MCF 10A (cell line): Measurements from ENCODE around the gene MAN2A2. TPM values are rescaled to one million over a fixed set of nuclear protein-coding genes. Genes with fewer than 3 reads are reported as not detected.
A peak's percentile ranks its signal among the peaks of the same experiment; 100 is the strongest.
"Not testable (repeated sequence)": the region's sequence is repeated elsewhere in the genome, so short reads cannot be mapped to it uniquely, and the experiment has no call there.

ENCODE experiments used
- BruUV-seq: library from RNA; stranded (reverse); fragments of 400-500 nt; replicated peaks from 2 replicates; lab custom pipeline; 2021; lab: Mats Ljungman, UMichigan
- CTCF ChIA-PET: fragments of 300-600 bp; sonication (Branson Sonifier 250); formaldehyde crosslinking; extraction: SDS; loops from one replicate; lab custom pipeline; 2021; ENCODE audit warnings: antibody characterized with exemption, inconsistent platforms; lab: Yijun Ruan, JAX
- POLR2A ChIA-PET: fragments of 300-600, 350-650 bp; sonication (Branson Sonifier 250); formaldehyde crosslinking; extraction: SDS; loops from one replicate; lab custom pipeline; 2020; ENCODE audit warnings: antibody characterized with exemption, inconsistent platforms; lab: Yijun Ruan, JAX
- DNase-seq: peaks from one replicate; pipeline ENCODE4 v3.0.0-alpha.2; 2018; ENCODE audit not compliant: unreplicated experiment
- H3K27ac Mint-ChIP-seq: one replicate; pipeline ENCODE4 v1.8.0; 2022; ENCODE audit warnings: mild to moderate bottlenecking, low read depth, mixed read lengths; ENCODE audit not compliant: unreplicated experiment
- H3K27me3 Mint-ChIP-seq: one replicate; pipeline ENCODE4 v1.8.0; 2022; ENCODE audit warnings: mixed read lengths; ENCODE audit not compliant: insufficient read depth, unreplicated experiment
- H3K36me3 Mint-ChIP-seq: one replicate; pipeline ENCODE4 v1.8.0; 2022; ENCODE audit warnings: mild to moderate bottlenecking, moderate library complexity, mixed read lengths; ENCODE audit not compliant: insufficient read depth, unreplicated experiment
- H3K4me1 Mint-ChIP-seq: one replicate; pipeline ENCODE4 v1.8.0; 2022; ENCODE audit warnings: mixed read lengths; ENCODE audit not compliant: insufficient read depth, unreplicated experiment
- H3K4me3 Mint-ChIP-seq: one replicate; pipeline ENCODE4 v1.8.0; 2022; ENCODE audit warnings: mild to moderate bottlenecking, moderate library complexity, mixed read lengths; ENCODE audit not compliant: unreplicated experiment
- H3K9me3 Mint-ChIP-seq: one replicate; pipeline ENCODE4 v1.8.0; 2022; ENCODE audit warnings: mixed read lengths; ENCODE audit not compliant: unreplicated experiment
- intact Hi-C: fragments of 100-400 bp; cut with micrococcal nuclease; formaldehyde crosslinking; loops from 2 replicates; pipeline ENCODE4 v1.14.1; 2022
- total RNA-seq: library from RNA; stranded (reverse); gene quantifications from 2 replicates; pipeline ENCODE4 v1.2.3, GENCODE V29; 2022
- TF ChIP-seq, protein P1 (sequence below): fragments of 200-600 bp; IDR thresholded peaks from one replicate; pipeline ENCODE4 v1.8.0; 2022; ENCODE audit warnings: antibody characterized with exemption, mild to moderate bottlenecking; ENCODE audit not compliant: unreplicated experiment

MAN2A2 gene
- total RNA-seq, 1 experiment from 2014 or later: 42.4 TPM

DNA sequence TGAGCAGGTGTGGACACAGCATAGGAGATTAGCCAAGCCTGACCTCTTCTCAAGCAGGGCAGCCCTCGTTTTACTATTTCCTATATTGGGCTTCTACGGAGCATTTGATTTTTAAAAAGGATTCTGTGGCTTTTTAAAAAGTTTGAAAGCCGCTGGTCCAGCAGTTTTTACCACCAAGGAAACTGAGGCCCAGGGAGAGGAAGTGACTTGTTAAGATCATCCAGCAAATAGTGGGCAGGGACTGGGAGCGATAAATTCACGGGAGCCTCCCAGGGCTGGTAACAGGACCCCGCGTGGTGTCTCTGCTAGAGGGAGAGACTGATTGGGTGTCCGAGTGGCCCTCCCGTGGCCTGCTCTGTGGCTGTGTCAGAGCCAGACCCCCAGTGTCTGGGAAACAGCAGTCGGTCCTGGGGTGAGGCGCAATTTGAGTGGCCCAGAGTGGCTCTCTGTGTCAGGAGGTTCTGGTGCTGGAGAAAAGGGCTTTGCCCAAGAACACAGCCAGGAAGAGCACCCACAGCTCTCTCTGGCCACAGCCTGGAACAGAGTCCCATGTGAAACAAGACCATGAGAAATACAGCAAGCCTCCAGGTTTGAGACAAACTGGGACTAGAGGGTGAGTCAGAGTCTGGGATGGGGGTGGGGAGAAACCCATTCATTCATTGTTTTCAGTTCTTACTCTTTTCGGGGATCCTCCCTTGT is 30.5 kb upstream of the MAN2A2 start:
- CTCF ChIA-PET: interaction anchor here (0.6 to 2.2 kb wide), 3 partner anchors 13 to 1122 kb away, joined by 3 to 7 read pairs (median 4); partner anchors contain the start of genes HDDC3 and MESP1
- Mint-ChIP-seq H3K9me3 (no peaks in the 10 kb centered on the region), H3K36me3 (peaks cover 22% of the 10 kb centered on the region), H3K4me1 (peaks cover 26% of the 10 kb centered on the region), H3K4me3 (peak overlapping the region; percentile 79), H3K27ac (peak overlapping the region; percentile 42), H3K27me3 (no peaks in the 10 kb centered on the region)
- peak; percentile 86 for DNase-seq
- TF ChIP-seq, protein P1, sequence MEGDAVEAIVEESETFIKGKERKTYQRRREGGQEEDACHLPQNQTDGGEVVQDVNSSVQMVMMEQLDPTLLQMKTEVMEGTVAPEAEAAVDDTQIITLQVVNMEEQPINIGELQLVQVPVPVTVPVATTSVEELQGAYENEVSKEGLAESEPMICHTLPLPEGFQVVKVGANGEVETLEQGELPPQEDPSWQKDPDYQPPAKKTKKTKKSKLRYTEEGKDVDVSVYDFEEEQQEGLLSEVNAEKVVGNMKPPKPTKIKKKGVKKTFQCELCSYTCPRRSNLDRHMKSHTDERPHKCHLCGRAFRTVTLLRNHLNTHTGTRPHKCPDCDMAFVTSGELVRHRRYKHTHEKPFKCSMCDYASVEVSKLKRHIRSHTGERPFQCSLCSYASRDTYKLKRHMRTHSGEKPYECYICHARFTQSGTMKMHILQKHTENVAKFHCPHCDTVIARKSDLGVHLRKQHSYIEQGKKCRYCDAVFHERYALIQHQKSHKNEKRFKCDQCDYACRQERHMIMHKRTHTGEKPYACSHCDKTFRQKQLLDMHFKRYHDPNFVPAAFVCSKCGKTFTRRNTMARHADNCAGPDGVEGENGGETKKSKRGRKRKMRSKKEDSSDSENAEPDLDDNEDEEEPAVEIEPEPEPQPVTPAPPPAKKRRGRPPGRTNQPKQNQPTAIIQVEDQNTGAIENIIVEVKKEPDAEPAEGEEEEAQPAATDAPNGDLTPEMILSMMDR: no peak
- POLR2A ChIA-PET: interaction anchor here (0.5 to 1.5 kb wide), 5 partner anchors 31 to 552 kb away, joined by 3 to 4 read pairs (median 3); no protein-coding TSS in a partner anchor
- intact Hi-C loops: loop anchor here (5.0 kb wide), 1 partner anchor 225 kb away; no protein-coding TSS in a partner anchor
- BruUV-seq: TSS peak; percentile 35

DNA sequence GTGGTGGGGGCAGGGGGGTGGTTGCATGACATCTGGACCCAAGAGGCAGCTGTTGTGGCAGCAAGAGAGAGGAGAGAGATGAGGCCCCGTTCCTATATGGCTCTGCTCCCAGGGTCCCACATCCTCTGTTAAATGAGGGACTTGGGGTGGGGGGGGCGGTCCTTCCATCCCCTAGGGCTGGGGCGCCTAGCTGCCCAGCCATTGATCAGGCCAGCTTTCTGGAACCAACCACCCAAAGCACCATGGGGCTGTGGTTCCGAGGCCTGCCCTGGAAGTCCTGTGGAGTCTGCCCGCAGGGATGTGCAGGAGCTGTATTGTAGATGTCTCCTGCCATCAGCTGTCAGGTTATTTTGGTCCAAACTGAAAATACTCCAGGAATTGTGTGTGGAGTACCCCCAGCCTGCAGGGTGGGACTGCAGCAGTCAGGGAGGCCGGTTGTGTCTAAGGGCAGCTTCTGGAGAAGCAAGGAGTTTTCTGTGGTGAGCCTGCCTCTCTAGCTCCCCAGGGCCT is 29.6 kb upstream of the MAN2A2 start:
- peaks cover 31% of the 10 kb centered on the region for H3K36me3 Mint-ChIP-seq
- DNase-seq: no peak
- intact Hi-C loops: loop anchor here (5.0 kb wide), 1 partner anchor 226 kb away; no protein-coding TSS in a partner anchor

DNA sequence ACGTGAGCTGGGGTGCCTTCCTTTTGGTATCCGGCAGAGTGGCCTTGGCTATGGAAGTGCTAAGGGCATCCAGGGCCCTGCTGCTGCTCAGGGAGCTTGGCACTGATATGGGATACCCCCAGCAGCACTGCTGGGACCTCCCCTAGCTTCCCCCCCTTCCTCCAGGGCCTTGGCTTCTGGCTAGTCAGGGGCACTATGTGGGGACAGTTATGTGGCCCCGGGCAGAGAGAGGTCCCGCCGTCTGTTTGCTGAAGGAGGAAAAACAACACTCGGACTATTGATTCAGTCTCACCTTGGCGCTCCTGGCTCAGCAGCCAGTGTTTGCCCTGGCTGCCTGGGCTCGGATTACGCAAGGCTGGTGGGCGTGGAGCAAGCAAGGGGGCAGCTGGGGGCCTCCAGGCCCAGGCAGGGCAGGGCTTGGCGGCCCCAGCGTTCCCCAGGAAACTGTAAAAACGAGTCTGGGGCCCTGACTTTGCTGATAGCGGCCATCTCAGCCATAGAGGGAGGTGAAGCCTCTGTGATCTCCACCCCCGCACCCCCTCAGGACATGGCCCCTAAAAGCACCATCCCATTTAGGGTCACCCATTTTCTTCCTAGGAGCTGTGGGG is 29.0 kb upstream of the MAN2A2 start:
- intact Hi-C loops: loop anchor here (5.0 kb wide), 1 partner anchor 227 kb away; no protein-coding TSS in a partner anchor
- TF ChIP-seq, protein P1: no peak
- POLR2A ChIA-PET: interaction anchor here (0.5 to 1.5 kb wide), 7 partner anchors 10 to 344 kb away, joined by 3 to 5 read pairs (median 3); partner anchors contain the start of gene BLM
- H3K9me3 Mint-ChIP-seq: no peaks in the 10 kb centered on the region
- H3K4me3 Mint-ChIP-seq: peak overlapping the region; percentile 28
- CTCF ChIA-PET: interaction anchor here (0.6 to 2.2 kb wide), 7 partner anchors 11 to 226 kb away, joined by 3 to 7 read pairs (median 4); partner anchors contain the start of gene HDDC3
- H3K27me3 Mint-ChIP-seq: no peaks in the 10 kb centered on the region
- peaks cover 14% of the 10 kb centered on the region for H3K4me1 Mint-ChIP-seq
- H3K27ac Mint-ChIP-seq: no peak overlapping the region
- peak; percentile 23 for DNase-seq
- H3K36me3 Mint-ChIP-seq: peaks cover 36% of the 10 kb centered on the region
- BruUV-seq: no TSS peak

More for the DNA sequence above, 29.6 kb upstream of the MAN2A2 start:
- H3K9me3 Mint-ChIP-seq: no peaks in the 10 kb centered on the region
- ChIA-PET CTCF (interaction anchor here (0.6 to 2.2 kb wide), 8 partner anchors 12 to 1123 kb away, joined by 3 to 7 read pairs (median 4); partner anchors contain the start of genes HDDC3 and MESP1), POLR2A (interaction anchor here (0.7 to 1.5 kb wide), 9 partner anchors 10 to 343 kb away, joined by 3 to 5 read pairs (median 3); partner anchors contain the start of gene BLM)
- TF ChIP-seq, protein P1: no peak
- H3K27me3 Mint-ChIP-seq: no peaks in the 10 kb centered on the region
- BruUV-seq: no TSS peak
- peak overlapping the region; percentile 28 for H3K4me3 Mint-ChIP-seq
- peaks cover 20% of the 10 kb centered on the region for H3K4me1 Mint-ChIP-seq
- no peak overlapping the region for H3K27ac Mint-ChIP-seq

DNA sequence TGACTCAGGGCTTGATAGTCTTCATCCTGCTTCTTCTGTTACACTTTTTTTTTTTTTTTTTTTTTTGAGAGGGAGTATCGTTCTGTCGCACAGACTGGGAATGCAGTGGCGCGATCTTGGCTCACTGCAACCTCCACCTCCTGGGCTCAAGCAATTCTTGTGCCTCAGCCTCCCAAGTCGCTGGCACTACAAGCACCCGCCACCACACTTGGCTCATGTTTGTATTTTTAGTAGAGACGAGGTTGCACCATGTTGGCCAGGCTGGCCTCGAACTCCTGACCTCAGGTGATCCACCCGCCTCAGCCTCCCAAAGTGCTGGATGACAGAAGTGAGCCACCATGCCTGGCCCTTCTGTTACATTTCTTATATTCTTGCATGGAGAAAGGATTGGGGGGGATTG is 28.1 kb upstream of the MAN2A2 start:
- BruUV-seq, DNase-seq, H3K27me3 Mint-ChIP-seq, H3K27ac Mint-ChIP-seq, H3K4me3 Mint-ChIP-seq, H3K9me3 Mint-ChIP-seq, POLR2A ChIA-PET, H3K4me1 Mint-ChIP-seq: not testable (repeated sequence)
- CTCF ChIA-PET: interaction anchor here (1.5 to 2.2 kb wide), 2 partner anchors 10 to 58 kb away, joined by 5 to 7 read pairs; partner anchors contain the start of gene HDDC3
- intact Hi-C loops: loop anchor here (5.0 kb wide), 1 partner anchor 228 kb away; no protein-coding TSS in a partner anchor
- H3K36me3 Mint-ChIP-seq: peaks cover 44% of the 10 kb centered on the region
